HepG2 (cell line): ENCODE results near the gene JAK1. TPM values are rescaled to one million over a fixed set of nuclear protein-coding genes. Genes with fewer than 3 reads are reported as not detected.
A peak's percentile ranks its signal among the peaks of the same experiment; 100 is the strongest.

Experiments
- ATRX ChIP-seq: sonication (generic); formaldehyde crosslinking; IDR thresholded peaks from 2 replicates; pipeline ENCODE4 v1.4.0; 2020; ENCODE audit warnings: missing genetic modification reagents, borderline replicate concordance
- CBX1 ChIP-seq: IDR thresholded peaks from one replicate; pipeline ENCODE4 v1.6.1; 2016; ENCODE audit warnings: antibody characterized with exemption, low read depth
- FOXP1 ChIP-seq, 2 experiments: fragments of 450-650 bp in 1 of 2; IDR thresholded peaks; 2 replicates each; pipeline ENCODE4 v1.6.1; 2017 to 2018; ENCODE audit warnings: antibody characterized with exemption in 1 of 2
- HCFC1 ChIP-seq: fragments of 150-350 bp; IDR thresholded peaks from 2 replicates; pipeline ENCODE4 v1.6.1; 2014; ENCODE audit warnings: low read depth, low read length
- KDM4B ChIP-seq: sonication (generic); formaldehyde crosslinking; IDR thresholded peaks from 2 replicates; pipeline ENCODE4 v1.4.0; 2020; ENCODE audit warnings: missing genetic modification reagents
- SMAD1 ChIP-seq: sonication (generic); formaldehyde crosslinking; IDR thresholded peaks from 2 replicates; pipeline ENCODE4 v1.4.0; 2020; ENCODE audit warnings: missing genetic modification reagents, low read depth, mild to moderate bottlenecking, borderline replicate concordance
- ZNF329 ChIP-seq: sonication (generic); formaldehyde crosslinking; IDR thresholded peaks from 2 replicates; pipeline ENCODE4 v1.9.0; 2021; ENCODE audit warnings: low read depth, mild to moderate bottlenecking, missing genetic modification reagents
- ZNF367 ChIP-seq: sonication (generic); formaldehyde crosslinking; IDR thresholded peaks from 2 replicates; pipeline ENCODE4 v1.4.0; 2020; ENCODE audit warnings: missing genetic modification reagents, borderline replicate concordance
- ZNF496 ChIP-seq: sonication (generic); formaldehyde crosslinking; IDR thresholded peaks from 2 replicates; pipeline ENCODE4 v1.8.1; 2023; ENCODE audit warnings: mild to moderate bottlenecking, moderate library complexity, missing genetic modification reagents; ENCODE audit not compliant: insufficient replicate concordance
- ZNF530 ChIP-seq: sonication (generic); formaldehyde crosslinking; IDR thresholded peaks from 2 replicates; pipeline ENCODE4 v1.5.0; 2020; ENCODE audit warnings: low read depth, mild to moderate bottlenecking, missing genetic modification reagents
- ZNF616 ChIP-seq: sonication (generic); formaldehyde crosslinking; IDR thresholded peaks from 2 replicates; pipeline ENCODE4 v1.5.0; 2020; ENCODE audit warnings: low read depth, mild to moderate bottlenecking, missing genetic modification reagents
- ZNF629 ChIP-seq: sonication (generic); formaldehyde crosslinking; conservative IDR thresholded peaks from 2 replicates; pipeline ENCODE4 v1.5.0; 2020; ENCODE audit warnings: missing genetic modification reagents
- ZNF7 ChIP-seq: IDR thresholded peaks from 2 replicates; pipeline ENCODE4 v1.6.1; 2016; ENCODE audit warnings: missing biosample characterization, missing genetic modification reagents
- ZNF775 ChIP-seq: sonication (generic); formaldehyde crosslinking; IDR thresholded peaks from 2 replicates; pipeline ENCODE4 v1.4.0; 2020; ENCODE audit warnings: missing genetic modification reagents, mild to moderate bottlenecking, moderate library complexity, borderline replicate concordance
- polyA plus RNA-seq, 8 experiments: library from polyadenylated mRNA; depleted of rRNA in 3 of 8; stranded (reverse) in 7 of 8; unstranded in 1 of 8; fragments of >200 nt; fragmentation: Illumina TruSeq in 4 of 8; extraction: Trizol in 4 of 8; gene quantifications; 2 replicates each; pipeline versions ENCODE4 v1.2.1 to v1.2.3, GENCODE V29; 2011 to 2016; ENCODE audit warnings: low read depth in 4 of 8, missing spikeins in 1 of 8, mixed read lengths in 1 of 8; ENCODE audit not compliant: insufficient read depth in 1 of 8
- total RNA-seq, 5 experiments: library from RNA; depleted of rRNA; stranded (reverse); fragments of >200 nt; fragmentation: Illumina TruSeq; extraction: Trizol; gene quantifications; 2 replicates each; pipeline ENCODE4 v1.2.3, GENCODE V29; 2016; ENCODE audit warnings: low read depth in 1 of 5
- TF ChIP-seq, protein P1 (sequence below): sonication (generic); formaldehyde crosslinking; IDR thresholded peaks from 2 replicates; pipeline ENCODE4 v1.4.0; 2020; ENCODE audit warnings: missing genetic modification reagents; ENCODE audit errors: not compliant biosample characterization
- TF ChIP-seq, protein P2 (sequence below): sonication (generic); formaldehyde crosslinking; IDR thresholded peaks from 2 replicates; pipeline ENCODE4 v1.4.0; 2020; ENCODE audit warnings: mild to moderate bottlenecking, missing genetic modification reagents
- TF ChIP-seq, protein P3 (sequence below): sonication (generic); formaldehyde crosslinking; IDR thresholded peaks from 2 replicates; pipeline ENCODE4 v1.4.0; 2020; ENCODE audit warnings: missing genetic modification reagents
- TF ChIP-seq, protein P4 (sequence below): sonication (generic); formaldehyde crosslinking; IDR thresholded peaks from 2 replicates; pipeline ENCODE4 v1.8.0; 2022; ENCODE audit warnings: mild to moderate bottlenecking, missing genetic modification reagents, moderate library complexity

The JAK1 gene
- total and polyA plus RNA-seq, 2 of the 13 experiments (the other 11 are each of a cell fraction or from before 2014, with no cell fraction given): 23.9 to 42.4 TPM

DNA sequence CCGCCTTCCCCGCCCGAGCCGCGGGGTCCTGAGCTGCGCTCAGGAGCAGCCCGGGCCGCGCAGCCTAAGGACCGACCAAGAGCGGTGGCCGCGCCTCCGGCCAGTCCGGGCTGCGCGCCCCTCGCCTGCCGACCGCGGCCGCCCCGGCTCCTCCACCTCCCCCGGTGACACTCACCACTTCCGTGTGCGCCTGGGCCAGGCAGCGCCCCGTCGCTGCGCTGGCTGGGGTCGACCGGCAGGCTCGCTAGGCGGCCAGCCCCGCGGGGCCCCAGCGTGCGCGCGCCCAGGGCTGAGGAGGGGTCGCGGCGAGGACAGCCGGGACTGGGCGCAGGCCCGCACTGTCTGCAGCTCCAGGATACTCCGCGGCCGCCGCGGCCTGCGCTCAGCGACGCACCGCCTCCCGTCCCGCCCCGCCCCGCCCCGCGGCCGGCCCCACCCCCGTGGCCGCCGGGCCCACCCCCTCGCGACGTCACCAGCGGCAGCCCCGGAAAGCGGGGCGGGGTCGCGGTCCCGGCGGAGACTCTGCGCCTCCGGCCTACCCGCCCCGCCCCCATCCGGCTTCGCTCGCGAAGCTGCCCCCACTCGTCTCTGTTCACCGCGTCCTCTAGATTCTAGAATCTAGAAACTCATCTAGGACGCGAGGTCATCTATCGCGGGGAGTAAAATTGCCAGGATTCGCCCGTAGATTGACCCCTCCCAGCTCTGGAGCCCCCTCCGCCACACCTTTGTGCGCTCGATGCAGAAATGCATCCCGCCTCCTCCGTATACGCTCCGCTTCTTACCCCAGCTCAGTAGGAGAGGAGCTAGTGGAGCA lies at the start of gene JAK1 (continued):
- TF ChIP-seq, protein P1, sequence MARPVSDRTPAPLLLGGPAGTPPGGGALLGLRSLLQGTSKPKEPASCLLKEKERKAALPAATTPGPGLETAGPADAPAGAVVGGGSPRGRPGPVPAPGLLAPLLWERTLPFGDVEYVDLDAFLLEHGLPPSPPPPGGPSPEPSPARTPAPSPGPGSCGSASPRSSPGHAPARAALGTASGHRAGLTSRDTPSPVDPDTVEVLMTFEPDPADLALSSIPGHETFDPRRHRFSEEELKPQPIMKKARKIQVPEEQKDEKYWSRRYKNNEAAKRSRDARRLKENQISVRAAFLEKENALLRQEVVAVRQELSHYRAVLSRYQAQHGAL: no peak
- TF ChIP-seq HCFC1 (no peak), FOXP1 (IDR thresholded peaks at IDR 0.05) (no peak), FOXP1 (CRISPR knock-in tag; IDR thresholded peaks at IDR 0.05) (no peak), ZNF775 (no peak), KDM4B (no peak), CBX1 (no peak), ZNF7 (CRISPR knock-in tag) (no peak), SMAD1 (CRISPR knock-in tag) (no peak), ZNF329 (peak; percentile 84), ZNF616 (CRISPR knock-in tag) (peak; percentile 83; the same call in 1 of the 2 replicates), ATRX (CRISPR knock-in tag) (no peak), ZNF530 (CRISPR knock-in tag) (no peak), ZNF629 (CRISPR knock-in tag) (no peak), ZNF496 (CRISPR knock-in tag) (no peak), ZNF367 (CRISPR knock-in tag) (no peak)
- TF ChIP-seq, protein P2, sequence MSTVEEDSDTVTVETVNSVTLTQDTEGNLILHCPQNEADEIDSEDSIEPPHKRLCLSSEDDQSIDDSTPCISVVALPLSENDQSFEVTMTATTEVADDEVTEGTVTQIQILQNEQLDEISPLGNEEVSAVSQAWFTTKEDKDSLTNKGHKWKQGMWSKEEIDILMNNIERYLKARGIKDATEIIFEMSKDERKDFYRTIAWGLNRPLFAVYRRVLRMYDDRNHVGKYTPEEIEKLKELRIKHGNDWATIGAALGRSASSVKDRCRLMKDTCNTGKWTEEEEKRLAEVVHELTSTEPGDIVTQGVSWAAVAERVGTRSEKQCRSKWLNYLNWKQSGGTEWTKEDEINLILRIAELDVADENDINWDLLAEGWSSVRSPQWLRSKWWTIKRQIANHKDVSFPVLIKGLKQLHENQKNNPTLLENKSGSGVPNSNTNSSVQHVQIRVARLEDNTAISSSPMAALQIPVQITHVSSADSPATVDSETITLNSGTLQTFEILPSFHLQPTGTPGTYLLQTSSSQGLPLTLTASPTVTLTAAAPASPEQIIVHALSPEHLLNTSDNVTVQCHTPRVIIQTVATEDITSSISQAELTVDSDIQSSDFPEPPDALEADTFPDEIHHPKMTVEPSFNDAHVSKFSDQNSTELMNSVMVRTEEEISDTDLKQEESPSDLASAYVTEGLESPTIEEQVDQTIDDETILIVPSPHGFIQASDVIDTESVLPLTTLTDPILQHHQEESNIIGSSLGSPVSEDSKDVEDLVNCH (CRISPR knock-in tag): no peak
- TF ChIP-seq, protein P3, sequence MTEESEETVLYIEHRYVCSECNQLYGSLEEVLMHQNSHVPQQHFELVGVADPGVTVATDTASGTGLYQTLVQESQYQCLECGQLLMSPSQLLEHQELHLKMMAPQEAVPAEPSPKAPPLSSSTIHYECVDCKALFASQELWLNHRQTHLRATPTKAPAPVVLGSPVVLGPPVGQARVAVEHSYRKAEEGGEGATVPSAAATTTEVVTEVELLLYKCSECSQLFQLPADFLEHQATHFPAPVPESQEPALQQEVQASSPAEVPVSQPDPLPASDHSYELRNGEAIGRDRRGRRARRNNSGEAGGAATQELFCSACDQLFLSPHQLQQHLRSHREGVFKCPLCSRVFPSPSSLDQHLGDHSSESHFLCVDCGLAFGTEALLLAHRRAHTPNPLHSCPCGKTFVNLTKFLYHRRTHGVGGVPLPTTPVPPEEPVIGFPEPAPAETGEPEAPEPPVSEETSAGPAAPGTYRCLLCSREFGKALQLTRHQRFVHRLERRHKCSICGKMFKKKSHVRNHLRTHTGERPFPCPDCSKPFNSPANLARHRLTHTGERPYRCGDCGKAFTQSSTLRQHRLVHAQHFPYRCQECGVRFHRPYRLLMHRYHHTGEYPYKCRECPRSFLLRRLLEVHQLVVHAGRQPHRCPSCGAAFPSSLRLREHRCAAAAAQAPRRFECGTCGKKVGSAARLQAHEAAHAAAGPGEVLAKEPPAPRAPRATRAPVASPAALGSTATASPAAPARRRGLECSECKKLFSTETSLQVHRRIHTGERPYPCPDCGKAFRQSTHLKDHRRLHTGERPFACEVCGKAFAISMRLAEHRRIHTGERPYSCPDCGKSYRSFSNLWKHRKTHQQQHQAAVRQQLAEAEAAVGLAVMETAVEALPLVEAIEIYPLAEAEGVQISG (CRISPR knock-in tag): peak; percentile 70; the same call in 1 of the 2 replicates
- TF ChIP-seq, protein P4, sequence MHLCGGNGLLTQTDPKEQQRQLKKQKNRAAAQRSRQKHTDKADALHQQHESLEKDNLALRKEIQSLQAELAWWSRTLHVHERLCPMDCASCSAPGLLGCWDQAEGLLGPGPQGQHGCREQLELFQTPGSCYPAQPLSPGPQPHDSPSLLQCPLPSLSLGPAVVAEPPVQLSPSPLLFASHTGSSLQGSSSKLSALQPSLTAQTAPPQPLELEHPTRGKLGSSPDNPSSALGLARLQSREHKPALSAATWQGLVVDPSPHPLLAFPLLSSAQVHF: no peak
